Measurements from ENCODE around the gene AUTS2. TPM values are rescaled to one million over a fixed set of nuclear protein-coding genes. Genes with fewer than 3 reads are reported as not detected.

AUTS2 gene
- total and polyA plus RNA-seq, 4 donors: 4.9 to 24.4 (median 7.0) TPM

DNA sequence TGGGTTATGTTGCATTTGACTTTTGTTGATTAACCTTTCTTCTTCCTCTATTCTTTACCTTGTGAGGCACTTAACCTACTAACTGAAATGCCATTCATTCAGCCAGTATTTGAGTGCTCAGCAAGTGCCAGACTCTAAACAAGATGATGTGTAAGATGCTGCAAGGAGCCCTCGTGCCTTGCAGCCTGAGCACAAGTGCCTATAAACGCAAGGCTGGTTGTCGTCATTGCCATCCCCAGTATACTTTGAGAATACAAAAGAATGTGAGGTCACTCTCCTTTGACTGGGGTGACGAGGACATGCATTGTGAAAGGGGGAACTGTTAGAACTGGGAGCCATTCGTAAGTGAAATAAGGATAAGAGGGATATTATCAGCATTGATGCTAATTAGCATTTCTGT, 103.0 kb downstream of the AUTS2 start:
- Histone ChIP-seq H3K36me3 (ENCODE audit: control insufficient read depth in 4 of 4, insufficient read depth in 3 of 4, low read depth in 1 of 4, low read length in 3 of 4) (no peaks in the 10 kb centered on the region), H3K4me3 (ENCODE audit: low read depth in 1 of 3, low read length in 3 of 3) (no peak overlapping the region), H3K27me3 (ENCODE audit: control insufficient read depth in 4 of 4, insufficient read depth in 4 of 4, low read length in 3 of 4) (peaks cover 0 to 8% (median 0%) of the 10 kb centered on the region in 4 donors), H3K9ac (ENCODE audit: low read depth in 1 of 2, low read length in 2 of 2) (no peak overlapping the region), H3K9me3 (ENCODE audit: control insufficient read depth in 4 of 4, low read length in 3 of 4) (no peaks in the 10 kb centered on the region), H3K4me1 (ENCODE audit: control insufficient read depth in 4 of 4, insufficient read depth in 4 of 4, low read length in 3 of 4) (peaks cover 0 to 9% (median 0%) of the 10 kb centered on the region in 4 donors), H3K27ac (ENCODE audit: low read depth in 1 of 2, low read length in 2 of 2) (no peak overlapping the region)
- WGBS: 93% methylated on average over 5 of the region's 5 CpGs
- no peak for TF ChIP-seq NR2F2 (IDR thresholded peaks at IDR 0.05)
- no peak for TF ChIP-seq JUND (IDR thresholded peaks at IDR 0.05)
- no peak for TF ChIP-seq GABPA (IDR thresholded peaks at IDR 0.05 in 1 of 2, conservative IDR thresholded peaks at IDR 0.05 in 1 of 2)
- no peak for TF ChIP-seq MAX (IDR thresholded peaks at IDR 0.05)
- no peak for TF ChIP-seq FOXA2 (IDR thresholded peaks at IDR 0.05)
- no peak for TF ChIP-seq SP1 (IDR thresholded peaks at IDR 0.05)
- no peak for TF ChIP-seq REST (IDR thresholded peaks at IDR 0.05)
- no peak for TF ChIP-seq YY1 (IDR thresholded peaks at IDR 0.05)
- no peak for TF ChIP-seq HNF4G (IDR thresholded peaks at IDR 0.05)
- TF ChIP-seq ATF3 (IDR thresholded peaks at IDR 0.05): no peak
- TF ChIP-seq FOXA1 (IDR thresholded peaks at IDR 0.05): no peak
- TF ChIP-seq CTCF (IDR thresholded peaks at IDR 0.05; ENCODE audit: low read depth, low read length, missing input control): no peak
- no peak for TF ChIP-seq RAD21 (IDR thresholded peaks at IDR 0.05)
- no peak for TF ChIP-seq EGR1 (IDR thresholded peaks at IDR 0.05; ENCODE audit: low read depth in 2 of 2)
- no peak for DNase-seq (ENCODE audit: low spot score)

DNA sequence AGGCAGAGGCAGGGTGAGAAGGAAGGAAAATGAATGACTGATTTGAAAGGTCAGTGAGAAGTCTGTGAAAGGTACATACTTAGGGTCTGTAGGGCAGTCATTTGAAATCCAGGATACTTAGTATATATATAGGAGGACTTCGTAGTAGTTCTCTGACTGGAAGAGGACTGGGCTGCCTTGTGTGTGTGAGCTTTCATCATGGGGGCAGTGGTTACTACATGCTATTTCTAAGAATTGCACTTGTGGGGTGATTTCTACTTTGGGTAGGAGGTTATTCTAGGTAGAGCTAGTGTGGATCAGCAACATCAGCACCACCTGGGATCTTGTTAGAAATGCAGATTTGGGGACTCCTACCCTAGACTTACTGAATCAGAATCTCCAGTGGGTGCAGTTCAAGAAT, 104.1 kb downstream of the AUTS2 start:
- DNase-seq (ENCODE audit: low spot score): no peak
- Histone ChIP-seq H3K4me1 (ENCODE audit: control insufficient read depth in 4 of 4, insufficient read depth in 4 of 4, low read length in 3 of 4) (peaks cover 0 to 9% (median 0%) of the 10 kb centered on the region in 4 donors), H3K27ac (ENCODE audit: low read depth in 1 of 2, low read length in 2 of 2) (no peak overlapping the region), H3K9ac (ENCODE audit: low read depth in 1 of 2, low read length in 2 of 2) (no peak overlapping the region), H3K4me3 (ENCODE audit: low read depth in 1 of 3, low read length in 3 of 3) (no peak overlapping the region), H3K36me3 (ENCODE audit: control insufficient read depth in 4 of 4, insufficient read depth in 3 of 4, low read depth in 1 of 4, low read length in 3 of 4) (no peaks in the 10 kb centered on the region), H3K9me3 (ENCODE audit: control insufficient read depth in 4 of 4, low read length in 3 of 4) (no peaks in the 10 kb centered on the region), H3K27me3 (ENCODE audit: control insufficient read depth in 4 of 4, insufficient read depth in 4 of 4, low read length in 3 of 4) (peaks cover 0 to 7% (median 0%) of the 10 kb centered on the region in 4 donors)
- TF ChIP-seq SP1 (IDR thresholded peaks at IDR 0.05) (no peak), FOXA2 (IDR thresholded peaks at IDR 0.05) (no peak), REST (IDR thresholded peaks at IDR 0.05) (no peak)
- 94% methylated on average over 1 of the region's 1 CpG for WGBS
